HL-60 (cell line): ENCODE measurements around the gene A2M.

ENCODE experiments used
- CTCF ChIP-seq: IDR thresholded peaks from one replicate; pipeline ENCODE4 v1.5.1; 2011; ENCODE audit warnings: low read length, control low read depth, inconsistent platforms; ENCODE audit not compliant: insufficient read depth
- POLR2AphosphoS5 ChIP-seq: IDR thresholded peaks from 2 replicates; pipeline ENCODE4 v1.6.1; 2012; ENCODE audit warnings: low read depth
- REST ChIP-seq: IDR thresholded peaks from 2 replicates; pipeline ENCODE4 v1.6.1; 2012; ENCODE audit warnings: low read depth; ENCODE audit not compliant: insufficient replicate concordance

GRCh38 chr12:9095322-9095721 is 20.4 kb downstream of the A2M start:
- no peak for TF ChIP-seq CTCF
- TF ChIP-seq REST: no peak
- no peak for TF ChIP-seq POLR2AphosphoS5
